Tibial nerve (tissue), 4 donors: ENCODE results near the gene KRT222. TPM values are rescaled to one million over a fixed set of nuclear protein-coding genes. Genes with fewer than 3 reads are reported as not detected.

Experiments used
- total RNA-seq, 4 donors: library from RNA; depleted of rRNA; stranded (reverse); fragments of >200 nt; gene quantifications; one replicate each; pipeline ENCODE4 v1.1.0, GENCODE V29; 2016

The KRT222 gene
- total RNA-seq, 4 donors from 2014 or later: 2.7 to 17.9 (median 7.6) TPM

Other genes with a start within 250 kb of the KRT222 start
- gene TOP2A, start 247.3 kb downstream of the KRT222 start, total RNA-seq: 1 to 10 TPM in 3 of 4 donors, under 1 TPM in 1; 0.21 to 7.1 (median 2.6) TPM
- gene IGFBP4, start 221.7 kb downstream of the KRT222 start, total RNA-seq: 1,000 to 10,000 TPM in 1 of 4 donors, 100 to 1,000 TPM in 3; 675 to 1,301 (median 748) TPM
- under 1 TPM in 1 of 4 donors, not detected in 3; 0.30 TPM for gene TNS4, start 163.6 kb downstream of the KRT222 start, total RNA-seq
- gene CCR7, start 99.7 kb downstream of the KRT222 start, total RNA-seq: 1 to 10 TPM in 1 of 4 donors, not detected in 3; 1.5 TPM
- 100 to 1,000 TPM in 1 of 4 donors, 10 to 100 TPM in 3; 67.2 to 113 (median 95.1) TPM for gene SMARCE1, start 17.4 kb downstream of the KRT222 start, total RNA-seq
- under 1 TPM in 1 of 4 donors, not detected in 3; 0.20 TPM for gene KRT24, start 38.6 kb upstream of the KRT222 start, total RNA-seq
- under 1 TPM in 3 of 4 donors, not detected in 1; 0.22 to 0.84 (median 0.39) TPM for gene KRT25, start 90.2 kb upstream of the KRT222 start, total RNA-seq
- not detected for gene KRT26, start 107.0 kb upstream of the KRT222 start, total RNA-seq
- not detected for gene KRT27, start 117.4 kb upstream of the KRT222 start, total RNA-seq
- not detected for gene KRT28, start 134.8 kb upstream of the KRT222 start, total RNA-seq
- gene KRT10, start 157.4 kb upstream of the KRT222 start, total RNA-seq: 10 to 100 TPM in 3 of 4 donors, 1 to 10 TPM in 1; 8.0 to 13.4 (median 11.3) TPM
- not detected for gene KRT12, start 202.0 kb upstream of the KRT222 start, total RNA-seq
- not detected for gene KRT20, start 220.1 kb upstream of the KRT222 start, total RNA-seq